ENCODE results near the gene CREB3L4. TPM values are rescaled to one million over a fixed set of nuclear protein-coding genes. Genes with fewer than 3 reads are reported as not detected.

The CREB3L4 gene
- total and polyA plus RNA-seq, 7 donors: 3.7 to 12.6 (median 5.3) TPM

- H3K27me3 ChIP-seq (ENCODE audit: insufficient read depth in 3 of 3, low read length in 2 of 3): no peaks in the 10 kb centered on the region
- intact Hi-C loops (cut with DNase I): loop anchor here (2.0 to 10.0 kb wide), 3 partner anchors 18 to 268 kb away; partner anchors contain the start of genes ILF2 (in 1 of the 2) and NPR1 (in 1 of the 2)
- 67 to 82% (median 68%) methylated on average over 11 of the region's 11 CpGs for WGBS, 3 donors
- TF ChIP-seq, protein P1, sequence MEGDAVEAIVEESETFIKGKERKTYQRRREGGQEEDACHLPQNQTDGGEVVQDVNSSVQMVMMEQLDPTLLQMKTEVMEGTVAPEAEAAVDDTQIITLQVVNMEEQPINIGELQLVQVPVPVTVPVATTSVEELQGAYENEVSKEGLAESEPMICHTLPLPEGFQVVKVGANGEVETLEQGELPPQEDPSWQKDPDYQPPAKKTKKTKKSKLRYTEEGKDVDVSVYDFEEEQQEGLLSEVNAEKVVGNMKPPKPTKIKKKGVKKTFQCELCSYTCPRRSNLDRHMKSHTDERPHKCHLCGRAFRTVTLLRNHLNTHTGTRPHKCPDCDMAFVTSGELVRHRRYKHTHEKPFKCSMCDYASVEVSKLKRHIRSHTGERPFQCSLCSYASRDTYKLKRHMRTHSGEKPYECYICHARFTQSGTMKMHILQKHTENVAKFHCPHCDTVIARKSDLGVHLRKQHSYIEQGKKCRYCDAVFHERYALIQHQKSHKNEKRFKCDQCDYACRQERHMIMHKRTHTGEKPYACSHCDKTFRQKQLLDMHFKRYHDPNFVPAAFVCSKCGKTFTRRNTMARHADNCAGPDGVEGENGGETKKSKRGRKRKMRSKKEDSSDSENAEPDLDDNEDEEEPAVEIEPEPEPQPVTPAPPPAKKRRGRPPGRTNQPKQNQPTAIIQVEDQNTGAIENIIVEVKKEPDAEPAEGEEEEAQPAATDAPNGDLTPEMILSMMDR (IDR thresholded peaks at IDR 0.05): no peak
- ATAC-seq (no peak), DNase-seq (no peak)
- no peak overlapping the region for H3K4me3 ChIP-seq
- H3K36me3 ChIP-seq (ENCODE audit: insufficient read depth in 1 of 2, low read depth in 1 of 2): peaks cover 7 to 59% of the 10 kb centered on the region in 2 donors
- H3K27ac ChIP-seq: no peak overlapping the region
- no peaks in the 10 kb centered on the region for H3K9me3 ChIP-seq
- H3K4me1 ChIP-seq: peaks cover 24% of the 10 kb centered on the region
Observed at GRCh38 chr1:153942766-153943549, 24.7 kb upstream of the CREB3L4 start.

DNA sequence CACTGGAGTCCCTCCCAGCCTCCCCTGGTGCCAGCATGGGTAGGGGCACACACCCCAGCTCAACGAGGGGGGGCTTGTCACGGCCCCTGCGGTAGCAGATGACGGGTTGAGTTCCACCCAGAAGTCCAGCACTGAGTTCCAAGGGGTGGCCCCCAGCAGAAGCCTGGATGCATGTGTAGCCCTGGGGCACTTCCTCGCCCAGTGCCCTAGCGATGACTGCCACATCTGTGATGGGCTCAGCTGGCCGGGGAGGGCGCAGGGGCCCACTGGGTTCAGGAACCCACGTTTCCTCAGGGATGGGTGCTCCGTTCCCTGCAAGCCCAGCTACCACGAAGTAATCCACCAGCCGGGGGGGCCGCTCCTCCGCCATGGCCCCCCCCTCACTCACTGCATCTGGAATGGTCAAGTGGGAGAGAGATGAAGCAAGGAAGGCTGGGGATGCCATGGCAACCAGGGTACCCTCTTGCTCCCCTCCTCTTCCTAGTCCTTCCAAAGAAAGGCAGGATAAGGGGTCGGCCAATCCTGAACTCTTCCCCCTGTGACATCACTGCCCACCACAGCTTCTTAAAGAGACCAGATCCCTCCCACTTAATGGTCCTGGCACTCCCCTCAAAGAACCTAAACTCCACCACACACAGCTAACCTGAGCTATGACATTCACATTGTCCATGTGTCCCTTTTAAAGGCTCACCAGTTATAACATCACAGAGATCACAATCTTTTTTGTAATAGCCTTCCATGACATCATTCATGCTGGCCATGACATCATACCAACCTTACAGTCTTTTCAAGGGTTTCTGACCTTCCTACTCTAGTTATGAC lies 23.5 kb upstream of the CREB3L4 start:
- intact Hi-C loops (cut with DNase I): loop anchor here in 1 of 2 donors (10.0 kb wide), 2 partner anchors 149 to 269 kb away; partner anchors contain the start of genes ILF2 and NPR1
- Histone ChIP-seq H3K4me1 (peaks cover 24% of the 10 kb centered on the region), H3K27ac (peak overlapping the region; percentile 94), H3K4me3 (peak overlapping the region; percentile 99), H3K36me3 (ENCODE audit: insufficient read depth in 1 of 2, low read depth in 1 of 2) (peaks cover 9 to 59% of the 10 kb centered on the region in 2 donors), H3K9me3 (no peaks in the 10 kb centered on the region), H3K27me3 (ENCODE audit: insufficient read depth in 3 of 3, low read length in 2 of 3) (no peaks in the 10 kb centered on the region)
- ATAC-seq: no peak
- TF ChIP-seq, protein P1 (IDR thresholded peaks at IDR 0.05): no peak
- no peak for DNase-seq
- WGBS, 3 donors: 77 to 82% (median 81%) methylated on average over 14 to 15 of the region's 15 CpGs

- Histone ChIP-seq H3K27ac (peak overlapping the region; percentile 94), H3K36me3 (ENCODE audit: insufficient read depth in 1 of 2, low read depth in 1 of 2) (peaks cover 10 to 59% of the 10 kb centered on the region in 2 donors), H3K27me3 (ENCODE audit: insufficient read depth in 3 of 3, low read length in 2 of 3) (no peaks in the 10 kb centered on the region), H3K9me3 (no peaks in the 10 kb centered on the region), H3K4me1 (peaks cover 24% of the 10 kb centered on the region), H3K4me3 (peak overlapping the region; percentile 99)
- TF ChIP-seq, protein P1 (IDR thresholded peaks at IDR 0.05): no peak
- 65 to 74% (median 67%) methylated on average over 3 of the region's 3 CpGs for WGBS, 3 donors
- ATAC-seq (no peak), DNase-seq (no peak)
- intact Hi-C loops (cut with DNase I): loop anchor here (5.0 to 10.0 kb wide), 3 partner anchors 43 to 270 kb away; partner anchors contain the start of genes ILF2 (in 1 of the 2), NPR1 (in 1 of the 2) and RAB13 (in 1 of the 2)
Observed at GRCh38 chr1:153944827-153945117, 22.9 kb upstream of the CREB3L4 start.

DNA sequence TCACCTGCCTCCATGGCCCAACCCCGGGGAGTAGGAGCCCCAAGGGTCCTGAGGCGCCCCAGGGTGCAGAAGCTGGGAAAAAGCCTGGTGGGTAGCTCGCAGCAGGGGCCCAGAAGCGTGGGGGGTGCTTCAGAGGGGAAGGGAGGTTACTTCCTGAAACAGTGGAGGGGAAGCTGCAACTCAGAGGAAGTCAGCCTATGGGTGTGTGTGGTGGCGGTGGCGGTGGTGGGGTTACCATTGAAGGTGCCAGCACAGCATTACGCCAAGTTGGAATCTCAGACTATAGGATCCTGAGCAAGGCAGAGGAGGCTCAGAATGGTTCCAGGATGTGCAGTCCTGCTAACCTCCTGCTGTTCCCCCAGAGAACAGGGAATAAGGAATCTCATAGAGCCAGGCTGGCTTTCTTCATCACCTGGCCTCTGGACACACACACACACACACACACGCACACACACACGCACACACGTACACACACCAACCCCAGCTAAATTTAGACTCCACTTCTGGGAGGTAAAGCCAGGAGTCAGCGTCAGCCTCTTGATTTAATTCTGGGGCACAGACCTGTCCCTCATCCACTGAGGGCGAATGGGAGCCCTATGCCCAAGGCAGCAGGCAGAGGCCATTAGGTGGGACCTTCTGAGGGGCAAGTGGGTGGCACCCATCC lies 22.4 kb upstream of the CREB3L4 start:
- intact Hi-C loops (cut with DNase I): loop anchor here (5.0 to 10.0 kb wide), 3 partner anchors 42 to 270 kb away; partner anchors contain the start of genes ILF2 (in 1 of the 2), NPR1 (in 1 of the 2) and RAB13 (in 1 of the 2)
- H3K4me1 ChIP-seq: peaks cover 24% of the 10 kb centered on the region
- peak; percentile 65 to 90 for DNase-seq
- H3K4me3 ChIP-seq: peak overlapping the region; percentile 99
- ATAC-seq: peak; percentile 77 to 87 (median 85)
- H3K9me3 ChIP-seq: no peaks in the 10 kb centered on the region
- H3K27me3 ChIP-seq (ENCODE audit: insufficient read depth in 3 of 3, low read length in 2 of 3): no peaks in the 10 kb centered on the region
- WGBS, 3 donors: 29 to 34% (median 32%) methylated on average over 12 of the region's 12 CpGs
- TF ChIP-seq, protein P1 (IDR thresholded peaks at IDR 0.05): no peak
- peak overlapping the region; percentile 94 for H3K27ac ChIP-seq
- H3K36me3 ChIP-seq (ENCODE audit: insufficient read depth in 1 of 2, low read depth in 1 of 2): peaks cover 6 to 59% of the 10 kb centered on the region in 2 donors

Measured in psoas muscle (tissue), 8 donors.